Left lung (tissue), 10 donors: ENCODE results near the gene CCDC68. TPM values are rescaled to one million over a fixed set of nuclear protein-coding genes. Genes with fewer than 3 reads are reported as not detected.

Source experiments
- ATAC-seq: fragments of 200-7000 bp; cut with Tn5 transposase; one replicate; pipeline ENCODE4 v1.9.1; 2020; ENCODE audit warnings: moderate library complexity
- DNase-seq, 4 donors: peaks; one replicate each; pipeline ENCODE4 v3.0.0-alpha.2; 2013 to 2020
- H3K27ac ChIP-seq, 2 donors: fragments of 200-600 bp; sonication (generic) in 1 of 2; one replicate each; pipeline versions ENCODE4 v1.5.0 to v1.8.0; 2020 to 2021
- H3K27me3 ChIP-seq, 2 donors: fragments of 200-600 bp; sonication (generic) in 1 of 2; one replicate each; pipeline versions ENCODE4 v1.5.0 to v1.8.0; 2020 to 2021
- H3K36me3 ChIP-seq, 2 donors: fragments of 200-600 bp; sonication (generic) in 1 of 2; one replicate each; pipeline versions ENCODE4 v1.5.0 to v1.8.0; 2020 to 2021
- H3K4me1 ChIP-seq, 2 donors: fragments of 200-600 bp; one replicate each; pipeline ENCODE4 v1.8.0; 2021
- H3K4me3 ChIP-seq, 2 donors: fragments of 200-600 bp; sonication (generic) in 1 of 2; one replicate each; pipeline versions ENCODE4 v1.5.0 to v1.8.0; 2020 to 2021; ENCODE audit warnings: mild to moderate bottlenecking in 1 of 2
- H3K9me3 ChIP-seq, 2 donors: fragments of 200-600 bp; sonication (generic) in 1 of 2; one replicate each; pipeline versions ENCODE4 v1.5.0 to v1.8.0; 2020 to 2021
- CTCF ChIP-seq, 2 donors: fragments of 200-600 bp; sonication (generic) in 1 of 2; IDR thresholded peaks; one replicate each; pipeline versions ENCODE4 v1.5.0 to v1.8.0; 2021; ENCODE audit warnings: antibody characterized with exemption in 2 of 2
- intact Hi-C, 2 donors: fragments of 100-400 bp; cut with DNase I; formaldehyde crosslinking; loops; one replicate each; pipeline versions ENCODE4 v1.11.2 to v1.14.2; 2022
- polyA plus RNA-seq, 6 donors: library from polyadenylated mRNA; unstranded; fragments of 120-200 nt; gene quantifications; one replicate each; pipeline ENCODE4 v1.2.1, GENCODE V29; 2013; ENCODE audit not compliant: insufficient read length in 6 of 6
- total RNA-seq, 2 donors: library from RNA; stranded (reverse); fragmentation: NEBNext Ultra II Directional; extraction: Animal tissue kit (Norgen Biotek cat#: 25700); gene quantifications; one replicate each; pipeline ENCODE4 v1.2.1, GENCODE V29; 2021
- donor health status: DM: no; HTN: yes; CAD: no.
- donor health status: DM: no; HTN: no; CAD: no.

The CCDC68 gene
- total and polyA plus RNA-seq, 8 donors: 13.8 to 144 (median 88.4) TPM

DNA sequence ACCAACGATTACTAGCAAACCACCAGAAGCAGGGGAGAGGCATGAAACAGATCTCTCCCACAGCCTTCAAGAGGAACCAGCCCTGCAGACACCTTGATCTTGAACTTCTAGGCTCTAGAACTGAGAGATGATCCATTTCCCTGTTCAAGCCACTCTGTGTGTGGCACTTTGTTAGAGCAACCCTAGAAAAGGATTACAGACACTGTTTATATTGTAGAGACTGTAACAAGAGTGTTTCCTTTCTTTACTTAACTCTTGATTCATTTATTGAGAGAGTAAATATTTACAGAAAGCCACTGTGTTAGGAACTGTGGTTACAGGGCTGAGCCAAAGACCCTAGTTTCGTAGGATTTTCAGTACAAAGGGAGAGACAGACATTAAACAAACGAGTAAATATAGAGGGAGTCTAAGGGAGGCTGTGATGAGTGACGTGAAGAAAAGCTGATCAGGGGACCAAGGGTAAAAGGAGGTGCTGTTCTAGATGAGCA is 10.9 kb downstream of the CCDC68 start:
- Histone ChIP-seq H3K4me3 (no peak overlapping the region), H3K27me3 (no peaks in the 10 kb centered on the region), H3K36me3 (no peaks in the 10 kb centered on the region), H3K27ac (peak overlapping the region; percentile 21 to 62), H3K9me3 (no peaks in the 10 kb centered on the region), H3K4me1 (peaks cover 31 to 43% of the 10 kb centered on the region in 2 donors)
- intact Hi-C loops: no loop called here
- peak; percentile 64 for ATAC-seq
- DNase-seq: peak in 2 of 4 donors; percentile 57 to 67
- no peak for TF ChIP-seq CTCF (IDR thresholded peaks at IDR 0.05)

GRCh38 chr18:54947091-54947490 is 12.2 kb downstream of the CCDC68 start:
- H3K4me1 ChIP-seq: peaks cover 31 to 43% of the 10 kb centered on the region in 2 donors
- H3K27me3 ChIP-seq: no peaks in the 10 kb centered on the region
- TF ChIP-seq CTCF (IDR thresholded peaks at IDR 0.05): no peak
- ATAC-seq (peak; percentile 22), DNase-seq (peak in 1 of 4 donors; percentile 20)
- no peaks in the 10 kb centered on the region for H3K9me3 ChIP-seq
- no peaks in the 10 kb centered on the region for H3K36me3 ChIP-seq
- intact Hi-C loops: no loop called here
- H3K27ac ChIP-seq: peak overlapping the region; percentile 45 to 62
- no peak overlapping the region for H3K4me3 ChIP-seq

DNA sequence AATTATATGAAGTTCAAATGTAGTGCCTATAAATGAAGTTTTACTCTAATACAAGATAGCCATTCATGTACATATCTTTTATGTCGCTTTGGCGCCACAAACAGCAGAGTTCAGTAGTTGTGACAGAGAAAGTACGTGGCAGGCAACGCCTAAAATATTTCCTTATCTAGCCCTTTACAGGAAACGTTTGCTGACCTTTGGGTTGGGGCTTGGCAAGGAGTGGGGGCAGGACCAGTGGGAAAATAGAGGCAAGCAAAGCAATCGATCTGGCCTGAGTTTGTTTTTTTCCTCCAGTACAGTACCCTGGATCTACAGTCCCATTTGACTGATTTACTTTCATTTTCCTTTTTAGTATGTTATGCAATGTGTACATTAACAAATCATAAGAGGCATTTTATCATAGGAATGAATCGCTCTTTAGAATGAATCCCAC is 13.1 kb downstream of the CCDC68 start:
- peaks cover 31 to 43% of the 10 kb centered on the region in 2 donors for H3K4me1 ChIP-seq
- no peaks in the 10 kb centered on the region for H3K9me3 ChIP-seq
- TF ChIP-seq CTCF (IDR thresholded peaks at IDR 0.05): no peak
- H3K27me3 ChIP-seq: no peaks in the 10 kb centered on the region
- peak overlapping the region; percentile 17 to 35 for H3K4me3 ChIP-seq
- ATAC-seq: peak; percentile 62
- H3K36me3 ChIP-seq: no peaks in the 10 kb centered on the region
- H3K27ac ChIP-seq: peak overlapping the region; percentile 62 to 75
- DNase-seq: peak in 2 of 4 donors; percentile 62 to 70
- intact Hi-C loops: no loop called here

DNA sequence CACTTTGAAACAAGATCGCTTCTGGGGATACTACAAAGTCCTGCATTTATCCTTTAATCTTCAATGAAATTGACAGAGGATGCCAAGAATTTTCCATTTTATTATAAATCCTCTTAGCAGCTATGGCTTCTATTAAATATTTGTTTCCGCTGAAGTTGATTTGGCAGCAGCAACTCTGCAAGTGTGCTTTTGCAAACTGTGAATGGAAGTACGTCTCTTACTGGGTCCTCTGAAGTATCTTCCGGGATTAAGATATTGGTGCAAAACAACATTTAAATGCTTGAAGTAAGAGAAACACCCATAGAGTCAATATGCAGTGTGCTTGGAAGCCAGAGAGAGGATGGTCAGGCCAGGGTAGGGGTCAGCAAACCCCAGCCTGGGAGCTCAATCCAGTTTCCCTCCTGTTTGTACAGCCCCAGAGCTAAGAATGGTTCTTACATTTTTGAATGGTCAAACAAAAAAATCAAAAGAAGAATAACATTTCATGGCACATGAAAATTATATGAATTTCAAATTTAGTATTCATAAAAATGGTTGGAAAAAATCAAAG is 13.6 kb downstream of the CCDC68 start:
- DNase-seq (peak in 2 of 4 donors; percentile 49 to 50), ATAC-seq (peak; percentile 4)
- no peaks in the 10 kb centered on the region for H3K36me3 ChIP-seq
- H3K27ac ChIP-seq: peak overlapping the region; percentile 62 to 75
- intact Hi-C loops: no loop called here
- peaks cover 31 to 43% of the 10 kb centered on the region in 2 donors for H3K4me1 ChIP-seq
- peak overlapping the region; percentile 17 to 35 for H3K4me3 ChIP-seq
- TF ChIP-seq CTCF (IDR thresholded peaks at IDR 0.05): no peak
- H3K9me3 ChIP-seq: no peaks in the 10 kb centered on the region
- H3K27me3 ChIP-seq: no peaks in the 10 kb centered on the region

DNA sequence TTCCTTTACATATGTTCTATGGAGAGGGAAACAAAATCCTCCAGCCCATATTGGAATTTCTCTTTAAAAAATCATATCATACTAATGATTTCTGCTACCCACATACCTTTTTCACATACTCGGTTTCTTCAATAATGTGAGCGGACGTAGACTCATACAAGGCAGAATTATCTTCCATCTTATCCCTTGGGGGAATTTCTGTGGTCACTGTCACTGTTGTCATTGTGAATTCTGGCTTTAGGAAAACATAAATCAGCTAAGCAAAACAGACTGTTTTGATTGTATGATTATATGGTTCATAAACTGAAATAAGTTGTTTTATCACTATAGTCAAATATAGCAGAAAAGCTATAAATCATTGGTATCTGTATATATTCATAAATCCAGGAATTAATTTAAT is 16.7 kb downstream of the CCDC68 start:
- Histone ChIP-seq H3K4me1 (peaks cover 22 to 26% of the 10 kb centered on the region in 2 donors), H3K4me3 (no peak overlapping the region), H3K27ac (no peak overlapping the region), H3K36me3 (no peaks in the 10 kb centered on the region), H3K9me3 (no peaks in the 10 kb centered on the region), H3K27me3 (no peaks in the 10 kb centered on the region)
- TF ChIP-seq CTCF (IDR thresholded peaks at IDR 0.05): no peak
- ATAC-seq (no peak), DNase-seq (no peak)
- intact Hi-C loops: no loop called here
